HUES48 (cell line): ENCODE results near the gene GSK3A.
A peak's percentile ranks its signal among the peaks of the same experiment; 100 is the strongest.

ENCODE experiments used
- H3K27ac ChIP-seq: one replicate; pipeline ENCODE4 v1.7.0; 2013; ENCODE audit warnings: low read depth, low read length, inconsistent platforms
- H3K27me3 ChIP-seq: 2 replicates; pipeline ENCODE4 v1.6.1; 2013; ENCODE audit warnings: mild to moderate bottlenecking, low read length; ENCODE audit not compliant: control insufficient read depth, insufficient read depth
- H3K36me3 ChIP-seq: 2 replicates; pipeline ENCODE4 v1.6.1; 2013; ENCODE audit warnings: low read length; ENCODE audit not compliant: control insufficient read depth, insufficient read depth
- H3K4me1 ChIP-seq: 2 replicates; pipeline ENCODE4 v1.6.1; 2013; ENCODE audit warnings: mild to moderate bottlenecking, low read length; ENCODE audit not compliant: control insufficient read depth, insufficient read depth
- H3K4me3 ChIP-seq: 2 replicates; pipeline ENCODE4 v1.5.1; 2013; ENCODE audit warnings: mild to moderate bottlenecking, low read depth, low read length
- H3K9ac ChIP-seq: 2 replicates; pipeline ENCODE4 v1.6.1; 2013; ENCODE audit warnings: mild to moderate bottlenecking, low read depth, low read length, moderate library complexity
- H3K9me3 ChIP-seq: 2 replicates; pipeline ENCODE4 v1.6.1; 2013; ENCODE audit warnings: low read length; ENCODE audit not compliant: control insufficient read depth, insufficient read depth

The GSK3A gene

GRCh38 chr19:42279902-42280814 is 37.8 kb upstream of the GSK3A start:
- Histone ChIP-seq H3K4me3 (peak overlapping the region; percentile 92), H3K27ac (peak overlapping the region; percentile 81), H3K9me3 (no peaks in the 10 kb centered on the region), H3K4me1 (peaks cover 29% of the 10 kb centered on the region), H3K27me3 (no peaks in the 10 kb centered on the region), H3K36me3 (peaks cover 3% of the 10 kb centered on the region; the same call in 1 of the 2 replicates), H3K9ac (no peak overlapping the region)

DNA sequence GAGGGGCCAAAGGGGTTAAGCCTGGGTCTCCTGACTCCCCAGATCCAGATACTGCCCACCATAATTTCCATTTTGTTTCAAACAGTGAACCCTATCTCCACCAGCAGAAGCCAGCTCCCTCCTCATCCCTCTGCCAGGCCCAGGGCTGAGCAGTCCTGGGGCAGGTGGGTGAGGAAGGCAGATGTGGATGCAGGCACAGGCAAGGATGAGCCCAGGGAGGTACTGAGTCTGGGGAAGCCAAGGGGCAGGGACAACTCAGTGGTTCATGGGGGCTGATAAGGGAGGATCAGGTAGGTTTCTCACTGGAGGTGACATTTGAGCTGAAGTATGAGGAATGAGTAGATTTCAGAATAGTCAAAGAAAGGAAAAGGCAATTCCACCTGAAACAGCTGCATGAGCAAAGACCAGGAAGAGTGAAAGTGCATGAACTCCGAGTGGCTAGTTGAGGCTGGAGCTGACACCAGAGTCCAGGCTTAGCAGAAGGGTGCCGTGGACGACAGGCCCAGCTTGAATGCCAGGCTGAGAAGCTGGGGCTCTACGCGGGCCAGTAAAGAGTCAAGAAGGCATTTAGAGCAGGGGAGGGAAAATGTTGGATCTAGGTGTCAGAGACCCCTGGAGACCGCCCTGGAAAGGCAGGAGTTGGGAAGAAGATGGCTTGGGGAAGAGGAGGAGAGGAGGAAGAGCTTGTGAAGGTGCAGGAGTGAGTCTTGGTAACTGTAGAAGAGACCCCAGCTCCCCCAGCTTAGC is 36.9 kb upstream of the GSK3A start:
- Histone ChIP-seq H3K9me3 (no peaks in the 10 kb centered on the region), H3K27me3 (no peaks in the 10 kb centered on the region), H3K4me1 (peaks cover 26% of the 10 kb centered on the region), H3K27ac (no peak overlapping the region), H3K36me3 (peaks cover 10% of the 10 kb centered on the region; the same call in 1 of the 2 replicates), H3K9ac (no peak overlapping the region), H3K4me3 (peak overlapping the region; percentile 92)

GRCh38 chr19:42278452-42279154 is 36.2 kb upstream of the GSK3A start:
- no peak overlapping the region for H3K27ac ChIP-seq
- peaks cover 26% of the 10 kb centered on the region for H3K4me1 ChIP-seq
- no peak overlapping the region for H3K9ac ChIP-seq
- H3K36me3 ChIP-seq = peaks cover 16% of the 10 kb centered on the region; the same call in 1 of the 2 replicates
- no peak overlapping the region for H3K4me3 ChIP-seq
- no peaks in the 10 kb centered on the region for H3K9me3 ChIP-seq
- H3K27me3 ChIP-seq = no peaks in the 10 kb centered on the region

- no peaks in the 10 kb centered on the region for H3K27me3 ChIP-seq
- peaks cover 20% of the 10 kb centered on the region for H3K4me1 ChIP-seq
- no peak overlapping the region for H3K27ac ChIP-seq
- H3K9me3 ChIP-seq = no peaks in the 10 kb centered on the region
- H3K4me3 ChIP-seq = no peak overlapping the region
- no peak overlapping the region for H3K9ac ChIP-seq
- peaks cover 22% of the 10 kb centered on the region; the same call in 1 of the 2 replicates for H3K36me3 ChIP-seq
Observed at GRCh38 chr19:42277821-42278451, 35.5 kb upstream of the GSK3A start.

DNA sequence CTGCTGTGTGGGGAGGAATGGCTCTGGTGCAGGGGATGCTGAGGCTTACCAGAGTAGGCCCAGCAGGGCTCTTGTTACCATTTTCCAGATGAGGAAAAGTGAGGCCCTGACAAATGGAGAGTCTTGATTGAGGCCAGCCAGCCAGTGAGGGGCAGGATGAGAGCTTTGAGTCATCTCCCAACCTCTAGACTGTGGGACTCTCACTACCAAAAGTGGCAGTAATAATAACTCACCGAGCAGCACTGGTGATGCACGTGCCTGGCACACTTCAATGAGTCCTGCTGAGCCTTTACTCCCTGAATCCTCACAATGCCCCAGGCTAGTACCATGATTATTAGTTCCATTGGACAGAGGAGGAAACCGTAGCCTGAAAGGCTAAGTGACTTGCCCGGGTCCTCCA is 34.4 kb upstream of the GSK3A start:
- Histone ChIP-seq H3K27ac (no peak overlapping the region), H3K4me1 (peaks cover 10% of the 10 kb centered on the region), H3K36me3 (peaks cover 22% of the 10 kb centered on the region), H3K9me3 (no peaks in the 10 kb centered on the region), H3K27me3 (no peaks in the 10 kb centered on the region), H3K4me3 (no peak overlapping the region), H3K9ac (no peak overlapping the region)

DNA sequence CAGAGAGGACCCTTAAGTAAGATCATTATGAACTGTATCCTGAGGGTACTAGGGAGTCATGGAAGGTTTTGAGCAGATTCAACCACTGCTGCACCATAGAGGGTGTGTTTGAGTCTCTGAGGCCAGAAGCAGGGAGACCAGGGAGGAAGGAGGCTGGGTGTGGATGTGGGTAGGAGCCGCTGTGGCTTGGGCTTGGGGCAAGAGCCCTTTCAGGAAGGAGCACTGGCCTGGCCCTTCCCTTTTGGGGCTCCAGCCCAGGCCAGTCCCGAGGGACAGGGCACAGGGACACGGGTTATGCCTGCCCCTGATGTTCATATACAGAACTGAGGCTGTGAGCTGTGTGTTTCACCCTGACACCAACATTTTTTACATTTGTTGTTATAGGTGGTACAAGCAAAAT is 33.9 kb upstream of the GSK3A start:
- H3K9ac ChIP-seq = no peak overlapping the region
- H3K9me3 ChIP-seq = no peaks in the 10 kb centered on the region
- no peaks in the 10 kb centered on the region for H3K27me3 ChIP-seq
- peaks cover 8% of the 10 kb centered on the region for H3K4me1 ChIP-seq
- H3K27ac ChIP-seq = no peak overlapping the region
- H3K36me3 ChIP-seq = peaks cover 22% of the 10 kb centered on the region
- no peak overlapping the region for H3K4me3 ChIP-seq

DNA sequence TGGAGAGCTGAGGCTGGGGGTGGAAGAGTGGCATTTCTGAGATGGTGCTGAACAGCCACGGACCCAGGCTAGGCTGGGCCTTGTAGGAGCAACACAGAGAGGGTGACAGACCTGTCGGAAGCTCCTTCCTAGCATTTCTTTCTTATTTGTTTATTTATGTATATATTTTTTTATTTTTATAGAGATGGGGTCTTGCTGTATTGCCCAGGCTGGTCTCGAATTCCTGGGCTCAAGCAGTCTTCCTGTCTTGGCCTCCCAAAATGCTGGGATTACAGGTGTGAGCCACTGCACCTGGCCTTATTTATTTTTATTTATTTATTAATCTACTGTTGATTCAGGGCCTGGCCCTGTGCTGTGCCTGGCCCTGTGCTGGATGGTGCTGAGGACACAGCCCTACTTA is 33.1 kb upstream of the GSK3A start:
- Histone ChIP-seq H3K4me1 (peaks cover 9% of the 10 kb centered on the region; the same call in 1 of the 2 replicates), H3K36me3 (peaks cover 22% of the 10 kb centered on the region), H3K9ac (no peak overlapping the region), H3K27ac (no peak overlapping the region), H3K4me3 (no peak overlapping the region), H3K9me3 (no peaks in the 10 kb centered on the region), H3K27me3 (no peaks in the 10 kb centered on the region)

DNA sequence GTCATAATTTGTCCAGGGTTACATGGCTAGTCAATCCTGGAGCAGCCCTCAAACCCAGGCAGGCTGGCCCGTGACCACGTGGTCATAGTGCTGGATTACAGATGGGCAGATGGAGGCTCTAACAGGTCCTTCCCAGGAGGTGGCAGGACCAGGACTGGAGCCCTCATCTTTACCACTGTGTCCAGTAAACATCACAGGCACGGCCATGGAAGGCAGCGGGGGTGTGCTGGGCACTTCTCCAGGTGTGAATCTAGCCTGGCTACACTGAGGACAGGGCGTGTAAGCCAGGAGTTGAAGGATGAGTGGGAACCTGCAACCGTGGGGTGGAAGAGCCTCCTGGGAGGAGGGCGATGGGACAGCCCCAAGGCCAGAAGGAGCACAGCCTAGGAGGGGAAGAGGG is 32.7 kb upstream of the GSK3A start:
- Histone ChIP-seq H3K4me3 (no peak overlapping the region), H3K9me3 (no peaks in the 10 kb centered on the region), H3K27ac (no peak overlapping the region), H3K27me3 (no peaks in the 10 kb centered on the region), H3K9ac (no peak overlapping the region), H3K36me3 (peaks cover 22% of the 10 kb centered on the region), H3K4me1 (peaks cover 13% of the 10 kb centered on the region; the same call in 1 of the 2 replicates)

DNA sequence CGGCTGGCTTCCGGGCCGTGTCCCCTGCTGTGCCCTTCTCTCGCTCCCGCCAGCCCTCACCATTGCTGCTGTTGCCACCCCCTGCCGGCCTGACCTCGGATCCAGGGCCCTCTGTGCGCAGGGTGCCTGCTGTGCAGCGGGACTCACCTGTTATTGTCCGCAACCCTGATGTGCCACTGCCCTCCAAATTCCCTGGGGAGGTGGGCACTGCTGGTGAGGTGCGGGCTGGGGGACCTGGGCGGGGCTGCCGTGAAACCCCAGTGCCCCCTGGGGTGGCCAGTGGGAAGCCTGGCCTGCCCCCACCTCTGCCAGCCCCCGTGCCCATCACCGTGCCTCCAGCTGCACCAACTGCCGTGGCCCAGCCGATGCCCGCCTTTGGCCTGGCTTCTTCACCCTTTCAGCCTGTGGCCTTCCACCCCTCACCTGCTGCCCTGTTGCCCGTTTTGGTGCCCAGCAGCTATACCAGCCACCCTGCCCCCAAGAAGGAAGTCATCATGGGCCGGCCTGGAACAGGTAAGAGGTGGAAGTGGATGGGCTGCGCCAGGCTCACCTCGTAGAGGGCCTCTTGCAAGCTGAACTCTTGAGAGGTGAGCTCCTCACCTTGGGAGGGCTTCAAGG is 31.8 kb upstream of the GSK3A start:
- Histone ChIP-seq H3K27ac (no peak overlapping the region), H3K27me3 (no peaks in the 10 kb centered on the region), H3K36me3 (peaks cover 22% of the 10 kb centered on the region), H3K9me3 (no peaks in the 10 kb centered on the region), H3K4me3 (no peak overlapping the region), H3K4me1 (peaks cover 13% of the 10 kb centered on the region; the same call in 1 of the 2 replicates), H3K9ac (no peak overlapping the region)

- Histone ChIP-seq H3K9ac (no peak overlapping the region), H3K36me3 (peaks cover 22% of the 10 kb centered on the region), H3K4me3 (no peak overlapping the region), H3K27me3 (no peaks in the 10 kb centered on the region), H3K27ac (no peak overlapping the region), H3K9me3 (no peaks in the 10 kb centered on the region), H3K4me1 (peaks cover 12% of the 10 kb centered on the region; the same call in 1 of the 2 replicates)
Observed at GRCh38 chr19:42273407-42274064, 31.1 kb upstream of the GSK3A start.
